ENCODE data around the gene ARRB1.

The ARRB1 gene

GRCh38 chr11:75347781-75348566, 3.5 kb downstream of the ARRB1 start:
- Histone ChIP-seq H3K36me3 (ENCODE audit: insufficient read depth) (no peaks in the 10 kb centered on the region), H3K4me2 (no peak overlapping the region), H2AFZ (ENCODE audit: low read depth) (no peak overlapping the region), H3K4me1 (ENCODE audit: low read depth, poor library complexity, severe bottlenecking) (no peaks in the 10 kb centered on the region), H3K27me3 (ENCODE audit: insufficient read depth, low read depth) (no peaks in the 10 kb centered on the region), H3K9ac (no peak overlapping the region), H3K27ac (no peak overlapping the region), H3K79me2 (ENCODE audit: insufficient read depth, low read depth) (no peaks in the 10 kb centered on the region), H3K4me3 (IDR thresholded peaks at IDR 0.05; ENCODE audit: insufficient read depth, low read depth, low read length) (no peak overlapping the region), H4K20me1 (ENCODE audit: insufficient read depth) (no peaks in the 10 kb centered on the region)
- TF ChIP-seq, protein P1, sequence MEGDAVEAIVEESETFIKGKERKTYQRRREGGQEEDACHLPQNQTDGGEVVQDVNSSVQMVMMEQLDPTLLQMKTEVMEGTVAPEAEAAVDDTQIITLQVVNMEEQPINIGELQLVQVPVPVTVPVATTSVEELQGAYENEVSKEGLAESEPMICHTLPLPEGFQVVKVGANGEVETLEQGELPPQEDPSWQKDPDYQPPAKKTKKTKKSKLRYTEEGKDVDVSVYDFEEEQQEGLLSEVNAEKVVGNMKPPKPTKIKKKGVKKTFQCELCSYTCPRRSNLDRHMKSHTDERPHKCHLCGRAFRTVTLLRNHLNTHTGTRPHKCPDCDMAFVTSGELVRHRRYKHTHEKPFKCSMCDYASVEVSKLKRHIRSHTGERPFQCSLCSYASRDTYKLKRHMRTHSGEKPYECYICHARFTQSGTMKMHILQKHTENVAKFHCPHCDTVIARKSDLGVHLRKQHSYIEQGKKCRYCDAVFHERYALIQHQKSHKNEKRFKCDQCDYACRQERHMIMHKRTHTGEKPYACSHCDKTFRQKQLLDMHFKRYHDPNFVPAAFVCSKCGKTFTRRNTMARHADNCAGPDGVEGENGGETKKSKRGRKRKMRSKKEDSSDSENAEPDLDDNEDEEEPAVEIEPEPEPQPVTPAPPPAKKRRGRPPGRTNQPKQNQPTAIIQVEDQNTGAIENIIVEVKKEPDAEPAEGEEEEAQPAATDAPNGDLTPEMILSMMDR (conservative IDR thresholded peaks at IDR 0.05; ENCODE audit: low read depth, low read length), result no peak

DNA sequence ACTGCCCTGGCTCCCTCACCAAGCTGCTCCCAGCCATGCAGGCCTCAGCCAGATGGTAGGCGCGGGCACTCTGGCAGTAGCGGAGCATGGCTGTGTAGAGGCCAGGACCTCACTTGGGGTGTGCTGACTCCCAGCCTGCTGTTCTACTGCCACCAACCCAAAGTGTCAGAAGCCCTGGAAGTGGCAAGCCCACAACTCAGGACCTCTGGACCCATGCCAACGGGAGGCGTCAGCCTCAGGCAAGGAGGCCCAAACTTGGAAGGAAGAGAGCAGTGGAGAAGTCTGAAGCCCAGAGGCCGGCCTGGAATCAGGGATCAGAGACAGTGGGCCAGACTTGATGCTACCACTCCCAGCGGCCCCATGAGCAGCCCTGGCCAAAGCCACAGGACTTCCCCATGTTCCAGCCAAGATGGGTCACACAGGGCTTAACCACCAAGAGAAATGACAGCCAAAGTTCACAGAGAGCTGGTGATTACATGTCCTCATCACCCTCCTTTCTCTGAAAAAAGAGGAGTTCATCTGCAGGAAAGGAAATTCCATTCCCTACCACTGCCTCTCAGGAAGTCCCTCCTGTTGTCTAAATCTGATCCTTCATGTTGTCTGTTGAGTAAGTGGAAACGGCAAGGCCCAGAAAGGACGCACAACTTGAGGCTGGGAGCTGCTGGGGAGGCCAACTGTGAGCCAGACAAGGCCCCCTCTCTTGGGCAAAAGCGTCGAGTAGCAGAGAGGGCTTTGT, 4.4 kb downstream of the ARRB1 start:
- no peak overlapping the region for H2AFZ ChIP-seq (ENCODE audit: low read depth)
- H3K36me3 ChIP-seq (ENCODE audit: insufficient read depth), result no peaks in the 10 kb centered on the region
- no peak overlapping the region for H3K4me2 ChIP-seq
- H4K20me1 ChIP-seq (ENCODE audit: insufficient read depth), result no peaks in the 10 kb centered on the region
- H3K4me3 ChIP-seq (IDR thresholded peaks at IDR 0.05; ENCODE audit: insufficient read depth, low read depth, low read length), result no peak overlapping the region
- H3K27ac ChIP-seq, result no peak overlapping the region
- TF ChIP-seq, protein P1 (conservative IDR thresholded peaks at IDR 0.05; ENCODE audit: low read depth, low read length), result no peak
- no peaks in the 10 kb centered on the region for H3K27me3 ChIP-seq (ENCODE audit: insufficient read depth, low read depth)
- H3K9ac ChIP-seq, result no peak overlapping the region
- no peaks in the 10 kb centered on the region for H3K4me1 ChIP-seq (ENCODE audit: low read depth, poor library complexity, severe bottlenecking)
- H3K79me2 ChIP-seq (ENCODE audit: insufficient read depth, low read depth), result no peaks in the 10 kb centered on the region

DNA sequence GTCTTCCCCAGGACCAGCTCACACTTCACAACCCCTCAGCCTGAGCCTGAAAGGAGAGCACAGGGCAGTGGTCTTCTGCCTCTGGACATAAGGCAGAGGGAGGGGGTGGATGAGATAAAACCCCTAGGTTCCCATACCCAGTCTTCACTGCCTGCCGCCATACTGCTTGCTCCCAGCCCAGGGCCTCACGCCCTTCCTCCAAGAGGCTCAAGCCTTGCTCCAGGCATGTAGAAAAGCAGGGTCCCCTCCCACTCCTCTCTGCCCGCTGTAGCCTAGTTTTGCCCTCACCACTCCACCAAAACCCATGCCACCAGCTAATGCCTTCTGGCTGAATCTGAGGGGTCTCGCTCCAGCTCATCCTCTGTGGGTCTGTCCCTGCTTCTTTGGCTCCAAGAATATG, 5.2 kb downstream of the ARRB1 start:
- H3K36me3 ChIP-seq (ENCODE audit: insufficient read depth), result no peaks in the 10 kb centered on the region
- H2AFZ ChIP-seq (ENCODE audit: low read depth), result no peak overlapping the region
- H3K4me1 ChIP-seq (ENCODE audit: low read depth, poor library complexity, severe bottlenecking), result no peaks in the 10 kb centered on the region
- H3K4me3 ChIP-seq (IDR thresholded peaks at IDR 0.05; ENCODE audit: insufficient read depth, low read depth, low read length), result no peak overlapping the region
- no peak overlapping the region for H3K9ac ChIP-seq
- H3K27me3 ChIP-seq (ENCODE audit: insufficient read depth, low read depth), result no peaks in the 10 kb centered on the region
- TF ChIP-seq, protein P1 (conservative IDR thresholded peaks at IDR 0.05; ENCODE audit: low read depth, low read length), result no peak
- no peak overlapping the region for H3K4me2 ChIP-seq
- no peak overlapping the region for H3K27ac ChIP-seq
- H4K20me1 ChIP-seq (ENCODE audit: insufficient read depth), result no peaks in the 10 kb centered on the region
- no peaks in the 10 kb centered on the region for H3K79me2 ChIP-seq (ENCODE audit: insufficient read depth, low read depth)

- Histone ChIP-seq H3K4me1 (ENCODE audit: low read depth, poor library complexity, severe bottlenecking) (peaks cover 6% of the 10 kb centered on the region), H2AFZ (ENCODE audit: low read depth) (no peak overlapping the region), H4K20me1 (ENCODE audit: insufficient read depth) (no peaks in the 10 kb centered on the region), H3K4me3 (IDR thresholded peaks at IDR 0.05; ENCODE audit: insufficient read depth, low read depth, low read length) (no peak overlapping the region), H3K27ac (no peak overlapping the region), H3K79me2 (ENCODE audit: insufficient read depth, low read depth) (no peaks in the 10 kb centered on the region), H3K27me3 (ENCODE audit: insufficient read depth, low read depth) (no peaks in the 10 kb centered on the region), H3K4me2 (no peak overlapping the region), H3K36me3 (ENCODE audit: insufficient read depth) (no peaks in the 10 kb centered on the region), H3K9ac (no peak overlapping the region)
- TF ChIP-seq, protein P1 (conservative IDR thresholded peaks at IDR 0.05; ENCODE audit: low read depth, low read length), result no peak
Observed at GRCh38 chr11:75345455-75346160, 5.9 kb downstream of the ARRB1 start.

All from KMS-11 (cell line).